Stimulated activated CD8-positive, alpha-beta memory T cell treated with anti-CD3 and anti-CD28 coated beads, Interleukin-4, amount 100 ng/mL, for 24 hours (primary cell): ENCODE results near the gene CUBN.

ENCODE experiments used
- DNase-seq: peaks from one replicate; pipeline ENCODE4 v3.0.0-alpha.2; 2020; ENCODE audit warnings: low read depth

CUBN gene

DNA sequence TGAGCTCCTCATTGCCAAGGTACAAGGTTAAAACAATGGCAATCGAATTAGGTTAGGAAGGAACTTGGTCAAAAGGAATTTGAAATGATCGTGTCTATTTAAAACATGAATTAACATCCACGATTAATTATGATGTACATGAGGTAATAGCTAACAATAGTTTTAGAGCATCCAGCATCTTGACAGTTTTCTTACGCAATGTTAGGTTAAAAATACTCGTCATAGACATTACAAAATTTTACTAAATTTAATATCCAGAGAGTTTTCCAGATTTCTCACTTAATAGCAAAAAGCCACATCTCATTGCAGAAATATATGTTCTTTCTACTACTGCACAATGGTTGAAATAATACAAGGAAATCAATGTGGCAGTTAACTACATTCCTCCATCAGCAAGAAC, 22.6 kb downstream of the CUBN start:
- DNase-seq = no peak

DNA sequence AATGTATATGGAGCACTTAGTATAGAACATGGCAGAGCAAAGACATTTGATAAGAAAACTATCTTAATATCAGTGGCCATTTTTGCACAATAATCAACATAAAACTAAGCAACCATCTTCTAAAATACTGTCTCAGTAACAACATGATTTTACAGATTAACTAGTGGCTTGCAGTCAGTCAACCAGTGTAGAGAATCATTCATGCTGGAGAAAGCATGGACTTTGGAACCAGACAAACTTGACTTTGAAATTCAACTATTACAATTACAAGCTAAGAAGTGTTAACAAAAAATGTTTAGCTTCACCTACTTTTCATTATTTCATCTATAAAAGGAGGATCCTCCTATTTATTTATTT, 27.7 kb downstream of the CUBN start:
- DNase-seq = no peak

DNA sequence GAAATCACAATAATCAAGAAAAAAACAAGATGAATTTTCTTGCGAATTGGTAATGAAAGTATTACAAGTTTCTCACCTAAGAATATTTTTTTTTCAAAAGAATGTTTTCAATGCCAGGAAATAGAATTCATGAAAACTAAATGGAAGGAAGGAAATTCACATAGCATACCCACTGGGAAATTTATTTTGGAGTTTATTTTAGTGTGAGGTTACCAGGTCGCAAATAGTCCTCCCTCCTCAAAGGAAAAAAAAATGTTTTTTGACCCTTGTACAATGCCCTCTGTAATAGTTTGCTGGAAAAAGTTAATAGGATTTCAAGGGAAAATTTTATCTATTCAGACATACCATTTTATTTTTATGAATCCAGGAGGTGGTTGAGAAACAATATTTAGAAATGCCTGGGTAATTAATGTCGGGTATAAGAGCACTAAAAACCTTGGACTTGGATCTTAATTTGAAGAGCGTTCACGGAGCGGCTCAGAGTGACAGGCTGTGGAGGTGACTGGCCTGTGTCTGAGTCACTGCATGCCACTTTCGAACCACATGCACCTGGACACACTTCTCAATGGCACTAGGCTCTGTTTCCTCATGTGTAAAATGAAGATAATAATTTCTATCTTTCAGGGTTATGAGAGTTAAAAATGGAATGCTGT, 28.2 kb downstream of the CUBN start:
- no peak for DNase-seq

DNA sequence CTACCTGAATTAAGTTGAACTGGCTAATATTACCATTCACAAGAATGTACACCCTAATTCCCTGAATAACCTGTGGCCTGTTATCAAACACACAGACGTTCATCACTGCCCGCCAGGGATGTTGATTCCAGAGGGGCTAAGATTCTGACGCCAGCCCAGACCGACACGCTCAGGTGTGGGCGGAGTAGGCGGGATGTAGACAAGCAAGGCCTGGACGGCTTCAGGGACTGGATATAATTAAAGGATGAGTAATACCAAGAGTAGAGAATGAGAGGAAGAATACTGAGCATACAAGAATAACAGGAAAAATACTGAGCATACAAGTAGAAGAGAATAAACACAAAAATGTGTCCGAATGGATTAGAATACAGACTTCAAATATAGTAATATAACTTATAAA, 29.0 kb downstream of the CUBN start:
- no peak for DNase-seq

DNA sequence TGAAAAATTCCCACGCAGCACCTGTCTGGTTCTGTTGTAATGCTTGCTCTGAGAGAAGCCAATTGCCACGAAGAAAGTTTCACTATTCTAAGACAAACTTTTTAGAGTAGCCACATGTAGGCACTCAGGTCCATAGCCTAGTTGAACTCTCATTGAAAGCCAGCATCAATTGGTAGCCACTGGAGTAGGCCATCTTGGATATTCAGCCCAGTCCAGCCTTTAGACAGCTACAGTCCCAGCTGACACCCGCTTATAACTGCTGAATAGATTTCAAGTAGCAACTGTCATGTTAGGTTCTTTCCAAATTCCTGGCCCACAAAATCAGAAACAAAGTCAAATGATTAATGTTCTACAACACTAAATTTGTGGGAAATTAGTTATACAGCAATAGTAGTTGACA, 31.6 kb downstream of the CUBN start:
- no peak for DNase-seq

DNA sequence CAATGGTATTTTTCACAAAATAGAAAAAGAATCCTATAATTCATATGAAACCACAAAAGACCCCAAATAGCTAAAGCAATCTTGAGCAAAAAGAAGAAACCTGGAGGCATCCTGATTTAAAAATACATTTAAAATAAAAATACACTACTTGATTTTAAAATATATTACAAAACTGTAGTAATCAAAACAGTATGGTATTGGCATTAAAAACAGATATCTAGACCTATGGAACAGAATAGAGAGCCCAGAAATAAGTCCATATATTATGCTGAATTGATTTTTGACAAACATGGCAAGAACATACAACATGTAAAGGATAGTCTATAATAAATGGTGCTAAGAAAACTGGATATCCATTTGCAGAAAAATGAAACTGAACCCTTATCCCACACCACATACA, 34.8 kb downstream of the CUBN start:
- DNase-seq = no peak

DNA sequence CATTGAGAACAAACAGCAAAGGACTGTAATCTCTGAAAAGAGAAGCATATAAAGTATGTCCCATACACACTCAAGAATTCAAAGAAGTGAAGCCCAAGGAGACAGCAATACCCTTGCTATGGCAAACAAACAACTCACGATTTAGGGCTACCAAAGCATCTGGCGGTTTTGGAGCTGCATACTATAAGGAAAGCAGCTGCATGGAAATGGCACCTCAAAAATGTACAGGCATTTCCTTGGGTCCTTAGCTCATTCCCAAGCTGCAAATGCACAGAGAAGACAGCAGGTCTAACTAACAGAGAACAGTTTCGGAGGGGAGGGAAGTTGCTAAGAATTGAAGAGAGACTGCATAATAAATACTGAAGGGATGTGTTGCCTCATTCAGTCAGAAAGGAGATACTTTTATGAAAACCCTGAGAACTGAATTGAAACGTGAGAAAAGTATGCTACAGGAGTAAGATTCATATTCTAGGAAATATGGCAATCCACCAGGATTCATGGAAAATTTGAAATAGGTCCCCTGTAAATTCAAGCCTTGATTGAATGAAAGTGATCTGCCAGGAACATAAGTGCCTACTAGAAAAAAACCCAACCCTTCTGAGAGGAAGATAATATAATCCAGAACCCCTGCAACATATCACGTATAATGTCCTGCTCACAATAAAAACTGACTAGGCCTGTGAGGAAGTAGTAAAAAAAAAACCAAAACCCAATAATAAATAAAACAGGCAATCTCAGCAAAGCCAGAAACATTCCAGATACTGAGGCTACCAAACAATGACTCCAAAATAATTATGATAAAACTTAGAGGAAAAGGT, 36.4 kb downstream of the CUBN start:
- no peak for DNase-seq

DNA sequence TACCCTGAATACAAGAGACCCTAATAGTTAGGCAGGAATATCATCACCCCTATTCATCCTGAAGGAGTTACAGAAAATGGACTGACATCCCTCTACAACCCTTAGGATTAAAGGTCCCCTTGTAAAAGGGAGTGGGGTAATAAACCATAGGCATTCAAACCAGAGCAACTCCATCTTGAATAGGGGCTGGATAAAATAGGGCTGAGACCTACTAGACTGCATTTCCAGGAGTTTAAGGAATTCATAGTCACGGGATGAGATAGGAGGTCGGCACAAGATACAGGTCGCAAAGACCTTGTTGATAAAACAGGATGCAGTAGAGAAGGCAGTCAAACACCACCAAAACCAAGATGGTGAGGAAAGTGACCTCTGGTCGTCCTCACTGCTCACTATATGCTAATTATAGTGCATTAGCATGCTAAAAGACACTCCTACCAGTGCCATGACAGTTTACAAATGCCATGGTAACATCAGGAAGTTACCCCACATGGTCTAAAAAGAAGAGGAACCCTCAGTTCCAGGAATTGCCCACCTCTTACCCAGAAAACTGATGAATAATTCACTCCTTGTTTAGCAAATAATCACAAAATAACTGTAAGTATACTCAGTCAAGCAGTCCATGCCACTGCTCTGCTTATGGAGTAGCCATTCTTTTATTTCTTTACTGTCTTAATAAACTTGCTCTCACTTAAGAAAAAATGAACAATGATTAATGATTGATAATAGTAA, 37.2 kb downstream of the CUBN start:
- DNase-seq = no peak

DNA sequence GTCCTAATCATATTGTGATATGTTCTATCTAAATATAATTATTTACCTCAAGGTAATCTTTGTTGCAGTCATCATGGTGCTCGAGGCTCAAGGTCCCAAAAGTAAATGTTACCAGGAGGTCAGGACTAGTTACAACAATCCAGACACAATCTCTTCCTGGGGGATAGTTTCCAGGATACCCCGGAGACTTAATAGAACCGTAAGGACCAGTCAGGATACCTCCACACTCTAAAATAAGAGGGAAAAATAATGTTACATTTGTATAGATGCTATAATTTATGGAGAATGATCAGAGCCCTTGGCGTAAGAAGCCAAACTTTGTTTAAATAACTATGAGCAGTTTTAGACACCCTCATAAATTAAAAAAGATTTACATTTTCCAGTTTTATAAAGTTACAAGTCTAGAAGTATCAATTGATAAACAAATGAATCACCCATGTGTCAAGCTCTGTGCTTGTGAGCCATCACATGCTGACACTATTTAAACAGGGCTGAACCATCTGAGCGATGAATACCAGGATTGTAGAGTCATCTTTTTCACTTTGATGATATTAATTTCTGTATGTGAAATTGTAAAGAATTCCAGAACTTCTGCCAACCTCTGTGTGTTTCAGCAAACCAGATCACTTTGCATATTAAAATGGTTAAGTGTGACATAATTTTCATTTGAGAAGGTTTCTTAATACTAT, 41.3 kb downstream of the CUBN start:
- DNase-seq = no peak

DNA sequence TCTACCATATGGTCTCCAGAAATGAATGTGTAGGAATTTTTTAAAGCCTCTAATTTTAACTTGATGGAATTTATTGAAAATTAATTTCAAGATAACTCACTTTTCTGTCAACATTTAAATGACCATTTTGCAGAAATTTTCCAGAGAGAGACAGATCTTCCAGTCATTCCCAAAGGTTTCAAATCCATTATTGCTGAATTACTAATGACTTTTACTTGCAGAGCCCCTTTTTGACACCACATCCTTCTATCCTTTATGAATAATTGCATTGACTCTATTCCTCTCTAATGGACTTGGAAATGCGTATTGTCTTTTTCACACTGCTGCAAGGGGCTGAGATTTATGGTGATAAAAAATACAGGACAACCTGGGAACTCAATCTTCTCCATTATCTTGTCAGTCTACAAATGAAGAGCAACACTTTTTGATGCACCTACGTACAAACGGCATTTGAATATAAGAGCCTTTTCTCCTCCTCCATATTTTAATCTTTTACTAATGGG, 42.7 kb downstream of the CUBN start:
- no peak for DNase-seq

DNA sequence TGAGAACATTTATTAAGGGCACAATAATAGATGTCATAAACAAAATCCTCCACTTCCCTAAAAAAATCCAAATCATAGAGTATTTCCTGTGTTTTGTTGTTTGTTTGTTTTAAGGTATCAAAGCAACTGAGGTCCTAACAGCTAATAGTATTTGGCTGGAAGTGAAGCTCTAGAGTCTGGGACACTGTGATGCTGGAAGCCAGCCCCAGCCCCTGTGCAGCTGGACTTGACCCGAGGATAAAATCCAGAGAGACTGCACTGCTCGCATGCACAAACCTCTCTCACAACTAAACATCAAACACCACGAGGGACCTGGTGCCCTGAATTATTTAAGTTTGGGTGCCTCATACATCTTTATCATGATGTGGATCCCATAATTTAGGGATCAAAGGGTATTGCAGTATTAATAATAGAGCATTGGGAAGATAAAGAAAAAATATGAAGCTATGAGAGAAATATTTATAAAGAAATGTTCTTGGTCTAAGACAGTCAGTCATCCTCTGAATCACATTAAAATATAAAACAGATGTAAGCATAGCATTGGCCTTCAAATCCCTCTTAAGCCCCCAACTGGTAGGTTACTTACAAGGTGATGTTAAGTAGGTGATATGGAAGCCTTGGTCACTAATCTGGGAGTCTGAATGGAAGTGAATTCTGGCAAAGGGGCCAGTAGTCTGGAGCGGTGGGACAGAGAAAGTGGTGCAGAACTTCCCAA, 44.4 kb downstream of the CUBN start:
- DNase-seq = no peak

DNA sequence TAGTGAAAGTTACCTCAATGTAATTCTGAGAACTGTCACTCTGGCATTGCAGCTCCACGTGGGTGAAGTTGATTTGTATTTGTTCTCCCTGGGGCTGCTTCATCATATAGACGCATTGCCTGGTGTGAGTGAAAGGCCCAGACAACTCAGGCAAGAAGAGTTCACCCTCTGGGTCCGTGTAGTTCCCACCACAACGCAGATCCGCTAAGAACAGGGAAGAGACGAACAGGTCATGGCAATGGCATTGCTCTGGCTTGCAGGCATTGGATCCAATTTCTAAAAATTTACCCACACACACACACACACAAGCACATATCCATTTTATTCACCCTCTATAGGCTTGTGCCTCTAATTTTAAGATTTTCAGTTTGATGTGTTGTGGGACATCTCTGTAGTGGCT, 45.4 kb downstream of the CUBN start:
- no peak for DNase-seq

DNA sequence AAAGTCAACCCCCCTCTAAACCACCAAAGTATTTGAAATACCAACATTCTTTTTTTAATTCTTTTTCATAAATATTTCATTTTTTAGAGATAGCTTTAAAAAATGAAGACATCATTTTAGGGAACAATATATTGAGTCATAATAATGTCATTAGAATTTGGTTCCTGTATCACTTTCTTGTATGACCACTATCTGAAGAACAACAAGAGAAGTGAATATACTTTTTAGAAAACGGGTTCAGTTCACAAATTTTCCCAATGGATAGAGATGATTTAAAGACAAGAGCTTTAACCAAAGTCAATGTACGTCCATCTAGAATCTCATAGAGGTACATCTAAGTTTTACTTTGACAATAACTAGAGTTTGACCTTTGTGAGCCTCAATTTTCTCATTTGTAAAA, 48.2 kb downstream of the CUBN start:
- DNase-seq = no peak

DNA sequence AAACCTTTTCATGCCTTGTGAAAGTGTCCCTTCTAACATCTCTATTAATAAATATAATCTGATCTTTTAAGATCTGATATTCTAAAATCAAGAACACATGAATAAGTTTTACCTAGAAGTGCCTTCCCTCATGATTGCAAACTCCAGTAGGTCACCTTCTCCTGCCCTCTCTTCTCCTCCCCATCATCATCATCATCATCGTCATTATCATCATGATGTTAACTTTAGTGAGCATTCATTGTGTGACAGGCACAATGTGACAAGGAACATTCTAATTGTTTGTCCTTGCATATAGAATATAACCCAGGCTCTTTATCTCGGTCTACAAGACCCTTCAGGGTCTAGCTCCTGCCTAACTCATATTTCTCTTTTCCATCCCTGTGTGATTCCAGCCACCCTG, 51.7 kb downstream of the CUBN start:
- DNase-seq = no peak

DNA sequence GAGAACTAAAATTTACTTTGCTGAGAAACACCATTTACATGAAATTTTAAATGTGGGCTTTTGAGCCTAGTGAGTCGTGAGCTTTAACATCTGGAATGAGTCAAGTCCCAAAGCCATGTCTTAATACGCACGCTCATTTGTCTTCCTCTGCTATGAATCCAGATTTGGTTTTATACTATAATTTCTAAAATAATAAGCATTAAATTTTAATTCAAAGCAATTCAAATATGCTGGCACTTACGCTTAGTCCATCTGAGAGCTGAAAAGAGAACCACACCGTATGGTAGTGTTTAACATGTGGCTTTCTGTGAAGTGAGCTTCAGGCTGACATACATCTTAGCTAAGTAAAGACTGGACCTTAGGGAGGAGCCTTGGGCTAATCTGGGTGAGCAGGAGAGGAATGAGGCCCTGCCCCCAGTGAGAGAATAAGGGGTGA, 52.2 kb downstream of the CUBN start:
- DNase-seq = no peak

DNA sequence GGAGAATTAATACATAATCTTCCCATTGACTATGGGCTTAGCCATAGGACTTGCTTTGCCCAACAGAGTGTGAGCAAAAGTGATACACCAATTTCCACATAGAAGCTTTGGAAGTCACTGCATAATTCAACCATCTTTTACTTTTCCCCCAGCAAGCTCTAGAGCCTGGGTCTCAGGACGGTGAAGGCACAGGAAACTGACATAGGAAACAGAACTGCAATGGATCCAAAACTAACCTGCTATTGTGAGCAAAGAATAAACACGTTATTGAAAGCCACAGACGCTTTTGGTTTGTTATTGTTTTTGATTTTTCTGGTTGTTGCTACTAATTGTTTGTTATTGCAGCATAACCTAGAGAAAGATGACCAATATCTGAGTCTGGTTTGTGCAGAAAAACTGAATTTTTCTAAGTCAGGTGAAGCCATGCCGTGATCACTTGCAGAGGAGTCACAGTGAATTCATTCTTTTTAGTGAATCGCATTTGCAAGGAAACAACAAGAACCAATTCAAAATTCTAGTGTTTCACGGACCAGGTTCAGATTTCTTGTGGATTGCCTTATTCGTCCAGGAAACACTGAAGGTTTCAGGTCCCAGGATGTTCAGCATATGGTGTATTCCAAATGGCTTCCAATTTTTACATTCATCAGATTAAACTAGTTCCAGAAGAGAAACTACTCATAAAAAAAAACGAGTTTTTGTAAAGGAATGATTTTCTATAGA, 52.8 kb downstream of the CUBN start:
- no peak for DNase-seq

DNA sequence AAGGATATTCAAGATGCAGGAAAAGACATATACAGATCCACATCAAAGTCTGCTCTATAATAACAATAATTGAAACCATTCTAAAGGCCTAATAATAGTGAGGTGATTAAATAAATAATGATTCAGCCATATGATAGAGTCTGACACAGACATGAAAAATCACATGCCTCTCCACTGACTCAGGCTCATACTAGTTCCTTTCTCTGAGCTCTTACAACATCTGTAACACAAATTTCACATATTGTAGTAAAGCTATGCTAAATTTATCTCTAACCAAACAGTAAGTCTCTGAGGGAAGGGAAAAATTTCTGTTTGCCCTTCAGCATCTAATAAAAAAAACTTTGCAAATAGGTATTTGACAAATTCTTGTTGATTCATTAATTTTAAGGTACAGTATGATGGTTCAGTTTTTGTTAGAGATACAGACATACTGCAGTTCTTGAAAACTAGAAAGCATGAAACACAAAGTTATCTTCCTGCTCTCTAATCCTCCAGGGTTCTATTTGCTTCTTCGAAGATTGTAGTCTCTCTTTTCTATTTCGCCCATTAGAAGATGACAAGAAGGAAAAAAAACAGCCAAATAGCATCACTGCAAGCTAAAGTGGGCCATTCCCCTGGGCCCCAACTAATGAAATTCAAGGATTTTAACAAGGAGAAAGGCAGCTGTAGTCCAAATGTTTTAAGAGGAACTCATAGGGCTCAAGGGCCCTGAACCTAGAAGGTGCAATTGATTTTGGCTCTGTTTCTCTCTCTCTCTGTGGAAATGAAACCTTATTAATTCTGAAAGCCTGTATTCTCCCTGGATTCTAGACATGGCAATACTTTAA, 53.9 kb downstream of the CUBN start:
- no peak for DNase-seq

DNA sequence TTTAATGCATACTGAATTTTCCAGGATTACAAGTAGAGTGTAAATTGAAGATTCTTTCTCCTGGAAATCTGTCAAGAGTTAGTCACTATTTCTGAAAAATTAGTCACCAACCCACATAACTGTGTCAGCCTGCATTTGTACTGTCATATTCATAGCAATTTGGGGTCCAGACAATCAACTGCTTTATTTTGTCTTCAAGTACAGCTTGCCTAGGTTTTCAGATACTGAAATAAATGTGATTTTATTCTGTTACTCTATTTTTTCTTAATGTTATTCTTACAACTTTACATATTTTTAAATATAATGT, 55.1 kb downstream of the CUBN start:
- no peak for DNase-seq

DNA sequence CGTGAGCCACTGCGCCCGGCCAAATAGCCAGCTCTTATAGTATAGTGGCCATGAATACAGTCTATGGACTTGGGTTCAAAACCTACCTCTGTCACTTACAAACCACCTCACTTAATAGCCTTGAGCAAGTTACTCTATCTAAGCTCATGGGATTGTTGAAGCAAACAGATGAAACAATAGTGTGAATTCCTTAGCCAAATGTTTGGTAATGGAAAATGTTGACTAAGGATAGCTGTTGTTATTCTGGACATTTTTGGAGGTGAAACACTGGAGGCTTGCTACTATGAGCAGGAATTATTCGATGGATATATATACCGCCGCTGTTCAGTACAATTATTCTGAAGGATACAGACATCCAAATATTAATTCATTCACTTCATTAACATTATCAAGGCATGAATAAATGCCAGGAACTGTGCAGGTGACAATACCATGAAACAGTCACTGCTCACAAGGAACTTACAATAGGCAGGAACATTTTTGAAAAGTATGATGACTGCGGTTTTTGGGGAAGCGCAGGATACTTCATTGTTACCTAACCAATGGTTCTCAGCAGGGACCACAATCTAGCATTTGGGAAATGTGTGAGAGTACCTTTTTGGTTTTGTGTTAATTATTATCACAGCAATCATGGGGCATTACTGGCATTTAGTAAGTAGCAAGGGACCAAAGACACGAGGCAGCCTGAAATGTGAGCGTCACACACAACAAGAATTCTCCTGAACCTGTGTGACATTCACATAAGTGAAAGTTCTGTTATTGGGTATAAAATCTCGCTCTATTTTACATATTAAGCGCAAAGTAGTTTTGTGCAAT, 55.7 kb downstream of the CUBN start:
- DNase-seq = no peak

DNA sequence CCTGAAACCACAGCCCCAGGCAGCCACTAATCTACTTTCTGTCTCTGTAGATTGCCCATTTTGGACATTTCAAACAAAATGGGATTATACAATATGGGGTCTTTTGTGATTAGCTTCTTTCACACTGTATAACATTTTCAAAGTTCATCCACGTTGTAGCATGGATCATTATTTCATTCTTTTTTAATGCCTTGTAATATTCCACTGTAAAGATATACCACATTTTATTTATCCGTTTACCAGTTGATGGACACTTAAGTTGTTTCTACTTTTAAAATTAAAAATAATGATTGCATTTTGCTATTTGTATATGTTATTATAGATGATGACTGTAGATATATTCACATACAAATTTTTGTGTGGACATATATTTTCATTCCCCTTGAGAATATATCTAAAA, 60.7 kb downstream of the CUBN start:
- no peak for DNase-seq
